HG02943 (cell line): Measurements from ENCODE around the gene INO80D.
A peak's percentile ranks its signal among the peaks of the same experiment; 100 is the strongest.

Source experiments
- ATAC-seq: cut with Tn5 transposase; IDR thresholded peaks from one replicate; pipeline ENCODE4 v1.9.1; 2021; ENCODE audit warnings: mild to moderate bottlenecking, low read depth, moderate library complexity; ENCODE audit not compliant: unreplicated experiment

INO80D gene

DNA sequence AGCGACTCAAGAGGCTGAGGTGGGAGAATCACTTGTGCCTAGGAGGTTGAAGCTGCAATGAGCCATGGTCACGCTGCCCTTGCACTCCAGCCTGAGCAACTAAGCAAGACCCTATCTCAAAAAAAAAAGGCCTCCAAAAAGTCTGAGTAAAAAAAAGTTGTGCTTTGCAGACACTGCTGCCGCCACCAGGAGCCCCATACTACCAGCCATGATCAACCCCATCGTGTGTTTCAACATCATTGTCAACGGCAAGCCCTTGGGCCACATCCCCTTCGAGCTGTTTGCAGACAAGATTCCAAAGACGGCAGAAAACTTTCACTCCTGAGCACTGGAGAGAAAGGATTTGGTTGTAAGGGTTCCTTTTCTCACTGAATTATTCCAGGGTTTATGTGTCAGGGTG, 137.1 kb downstream of the INO80D start:
- ATAC-seq, result no peak

DNA sequence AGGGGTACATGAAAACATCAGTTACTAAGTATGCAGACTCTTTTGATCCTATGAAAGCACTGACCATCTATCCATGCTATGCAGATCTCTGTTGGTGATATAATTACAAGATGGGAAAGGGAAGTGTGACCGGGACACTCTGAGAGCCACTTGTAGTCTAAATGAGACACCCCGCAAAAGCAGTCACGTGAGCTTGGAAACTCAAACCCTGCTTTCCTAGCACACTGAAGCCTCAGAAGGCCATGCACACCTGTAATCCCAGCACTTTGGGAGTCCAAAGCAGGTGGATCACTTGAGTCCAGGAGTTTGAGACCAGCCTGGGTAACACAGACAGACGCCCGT, 137.5 kb downstream of the INO80D start:
- ATAC-seq, result no peak

DNA sequence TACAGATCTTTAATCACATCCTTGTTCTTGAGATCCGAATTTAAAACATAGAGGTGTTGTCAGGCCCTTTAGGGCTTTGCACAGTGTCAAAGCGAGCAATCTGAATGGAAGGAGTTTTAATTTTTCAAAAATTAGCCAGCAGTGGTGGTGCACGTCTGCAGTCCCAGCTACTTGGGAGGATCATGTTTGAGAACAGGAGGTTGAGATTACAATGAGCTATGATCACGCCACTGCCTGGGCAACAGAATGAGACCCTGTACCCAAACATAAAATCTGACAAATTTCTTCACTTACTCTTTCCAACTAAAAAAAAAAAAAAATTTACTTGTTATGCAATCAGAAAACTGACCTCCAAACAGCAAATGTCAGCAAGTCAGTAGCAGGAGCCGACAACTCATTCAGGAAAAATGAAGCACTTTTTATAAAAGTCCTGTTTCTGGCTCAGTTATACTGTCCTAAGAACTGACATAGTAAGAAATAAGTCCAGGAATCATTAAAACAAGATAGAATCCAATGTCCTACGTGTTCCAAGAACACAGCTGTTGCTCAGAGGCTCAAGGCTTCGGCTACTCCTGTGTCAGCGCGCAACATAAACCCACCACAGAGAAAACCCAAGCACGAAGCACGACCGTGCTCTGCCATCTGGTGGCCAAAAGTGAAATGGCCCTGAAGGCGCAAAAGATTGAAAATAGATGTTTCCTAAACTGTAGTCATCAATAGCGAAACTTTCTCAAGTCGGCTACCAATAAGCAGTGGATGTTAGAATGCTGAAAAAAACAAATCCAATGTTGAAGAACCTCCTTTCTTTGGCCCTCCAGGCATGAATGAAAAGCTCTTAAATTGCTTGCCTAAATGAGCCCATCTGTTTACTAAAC, 138.1 kb downstream of the INO80D start:
- ATAC-seq, result peak; percentile 75

DNA sequence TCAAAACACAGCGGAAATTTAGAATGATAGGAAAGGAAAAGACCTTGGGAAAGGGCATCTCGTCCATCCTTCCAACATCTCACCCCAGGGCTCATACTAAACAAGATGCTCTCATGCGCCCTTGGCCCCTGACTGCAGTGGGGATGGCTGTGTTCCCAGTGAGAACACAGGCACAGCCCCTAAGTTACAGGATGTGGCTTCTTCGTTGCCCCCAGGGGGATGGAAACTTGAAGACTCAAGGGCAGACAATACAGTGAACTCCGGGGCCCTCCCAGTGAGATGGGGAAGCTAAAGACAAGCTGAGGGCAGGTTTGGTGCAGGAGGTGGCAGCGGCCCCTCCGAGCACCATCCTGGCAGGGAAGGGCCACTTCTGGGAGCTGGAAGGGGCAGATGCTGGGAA, 139.7 kb downstream of the INO80D start:
- ATAC-seq, result no peak
